ENCODE measurements around the gene BCOR. TPM values are rescaled to one million over a fixed set of nuclear protein-coding genes. Genes with fewer than 3 reads are reported as not detected.

Gene BCOR
- total and polyA plus RNA-seq, 2 of the 8 experiments (the other 6 are each of a cell fraction or from before 2014, with no cell fraction given) = 25.0 to 50.8 TPM

DNA sequence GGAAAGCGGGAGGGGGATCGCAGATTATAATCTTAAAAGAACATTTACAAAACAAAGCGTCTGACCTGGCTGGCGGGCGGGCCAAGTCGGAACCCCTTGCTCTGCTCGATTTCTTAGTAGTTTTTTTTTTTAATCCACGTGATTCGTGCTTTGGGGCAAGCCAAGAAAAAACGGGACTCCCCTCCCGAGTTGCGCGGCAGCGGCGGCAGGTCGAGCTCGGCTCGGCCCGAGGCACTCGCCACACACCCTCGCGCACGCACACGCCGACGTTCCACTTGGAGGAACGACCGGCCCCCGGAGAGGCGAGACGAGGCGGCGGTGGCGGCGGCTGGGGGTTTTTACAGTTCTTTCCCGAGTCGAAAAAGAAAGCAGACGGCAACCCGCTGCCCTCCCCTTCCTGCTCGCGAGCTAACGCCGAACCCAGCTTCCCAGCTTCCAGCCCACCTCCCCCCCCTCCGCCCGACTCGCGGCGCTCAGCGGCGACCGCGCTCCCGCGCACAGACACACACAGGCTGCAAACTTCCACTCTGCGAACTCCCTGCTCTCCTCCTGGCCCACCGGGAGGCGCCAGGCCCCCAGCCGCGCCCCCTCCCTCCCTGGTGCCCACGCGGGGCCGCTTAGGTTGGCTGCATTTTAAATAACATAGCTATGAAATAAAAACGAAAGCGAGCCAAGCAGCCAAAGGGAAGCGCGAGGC is 1.2 kb downstream of the BCOR start:
- peak overlapping the region in 3 of 4 experiments; percentile 28 to 71 (median 30); a peak in 3 of 7 replicates for H3K9ac ChIP-seq (replicated peaks in 1 of 4; ENCODE audit: extremely low read depth in 1 of 4, low read depth in 3 of 4, low read length in 3 of 4)
- H3K18ac ChIP-seq (ENCODE audit: extremely low read depth, low read length) = no peak overlapping the region
- H2BK20ac ChIP-seq (ENCODE audit: low read length) = no peak overlapping the region
- H3K4me2 ChIP-seq (ENCODE audit: insufficient read depth in 1 of 2, low read depth in 2 of 2, low read length in 2 of 2) = peak overlapping the region; percentile 78 to 81
- no peaks in the 10 kb centered on the region for H3K79me1 ChIP-seq (ENCODE audit: low read depth, low read length)
- H3K23me2 ChIP-seq (ENCODE audit: low read depth, low read length) = peaks cover 21% of the 10 kb centered on the region; the same call in 1 of the 2 replicates
- no peak overlapping the region for H4K8ac ChIP-seq (ENCODE audit: extremely low read depth, insufficient read depth, low read length)
- H3K4me3 ChIP-seq (ENCODE audit: extremely low read depth in 1 of 4, insufficient read depth in 2 of 4, low read depth in 3 of 4, low read length in 4 of 4) = peak overlapping the region; percentile 63 to 79 (median 71)
- no peak overlapping the region for H3K14ac ChIP-seq (ENCODE audit: insufficient read length)
- no peak overlapping the region for H3K23ac ChIP-seq (ENCODE audit: insufficient read length)
- no peaks in the 10 kb centered on the region for H3K36me3 ChIP-seq (ENCODE audit: control insufficient read depth in 2 of 4, insufficient read depth in 4 of 4, low read length in 3 of 4)
- no peak overlapping the region for H2AFZ ChIP-seq (ENCODE audit: low read length)
- H3K79me2 ChIP-seq (ENCODE audit: control insufficient read depth in 1 of 2, insufficient read depth in 2 of 2, low read length in 2 of 2) = peaks cover 18 to 57% of the 10 kb centered on the region in 2 experiments
- no CpG with 5 or more reads among the region's 66 CpGs for WGBS, 2 experiments (ENCODE audit: extremely low coverage in 1 of 2, insufficient coverage in 1 of 2, insufficient read length in 1 of 2, insufficient replicate concordance in 2 of 2, low coverage in 1 of 2, low lambda C conversion rate in 2 of 2, missing lambda C conversion rate in 1 of 2)
- H2AK5ac ChIP-seq (ENCODE audit: low read depth, low read length) = no peak overlapping the region
- H2BK120ac ChIP-seq (replicated peaks; ENCODE audit: low read depth, low read length) = no peak overlapping the region
- POLR2A ChIA-PET (ENCODE audit: partially characterized antibody) = interaction anchor here (1.1 to 29.1 kb wide), 7 partner anchors 9 to 86 kb away, joined by 3 to 509 read pairs (median 5); no protein-coding TSS in a partner anchor
- no peak overlapping the region for H4K91ac ChIP-seq (replicated peaks; ENCODE audit: insufficient read length, low read length)
- H3K4me1 ChIP-seq (replicated peaks in 1 of 4; ENCODE audit: control insufficient read depth in 3 of 4, insufficient read depth in 4 of 4, low read length in 3 of 4) = peaks cover 0 to 16% (median 7%) of the 10 kb centered on the region in 4 experiments; a peak in 6 of 7 replicates
- H4K20me1 ChIP-seq (replicated peaks in 1 of 2; ENCODE audit: control insufficient read depth in 1 of 2, insufficient read depth in 2 of 2, low read length in 2 of 2) = peaks cover 4 to 5% of the 10 kb centered on the region in 2 experiments
- H2BK15ac ChIP-seq (ENCODE audit: low read length) = no peak overlapping the region
- H3K56ac ChIP-seq (replicated peaks; ENCODE audit: insufficient read length, low read depth, low read length) = no peak overlapping the region
- FAIRE-seq = no peak
- H3K27me3 ChIP-seq (replicated peaks in 1 of 4; ENCODE audit: control insufficient read depth in 3 of 4, extremely low read depth in 1 of 4, insufficient read depth in 3 of 4, low read length in 3 of 4) = peaks cover 0 to 14% (median 4%) of the 10 kb centered on the region in 4 experiments; a peak in 4 of 7 replicates
- TF ChIP-seq KDM1A (IDR thresholded peaks at IDR 0.05; ENCODE audit: borderline replicate concordance, low read length) (no peak), POLR2AphosphoS5 (IDR thresholded peaks at IDR 0.05; ENCODE audit: low read depth, low read length) (no peak), SIRT6 (IDR thresholded peaks at IDR 0.05; ENCODE audit: low read length) (no peak), BCL11A (IDR thresholded peaks at IDR 0.05; ENCODE audit: low read depth in 2 of 2, low read length in 2 of 2) (no peak)
- H3K4ac ChIP-seq (replicated peaks; ENCODE audit: insufficient read length, low read depth, low read length) = no peak overlapping the region
- no peak overlapping the region for H2BK5ac ChIP-seq (ENCODE audit: low read depth, low read length)
- no peak overlapping the region for H2BK12ac ChIP-seq (ENCODE audit: low read depth, low read length)
- no peaks in the 10 kb centered on the region for H3K9me3 ChIP-seq (ENCODE audit: insufficient read depth in 2 of 2, low read depth in 1 of 2, low read length in 1 of 2)
- no peak for DNase-seq (ENCODE audit: low read depth in 1 of 2, low spot score in 2 of 2)
- H4K5ac ChIP-seq (ENCODE audit: insufficient read length, low read depth, low read length) = no peak overlapping the region
- H3K27ac ChIP-seq (ENCODE audit: low read depth, low read length) = no peak overlapping the region
- CTCF ChIA-PET (ENCODE audit: partially characterized antibody) = interaction anchor here (0.8 to 2.2 kb wide), 2 partner anchors 9 to 46 kb away, joined by 3 to 7 read pairs; no protein-coding TSS in a partner anchor

Measured in H1 (cell line).